Activated T-cell treated with anti-CD3 and anti-CD28 coated beads, Interleukin-2, amount 50 U/mL, for 4 hours (primary cell): Measurements from ENCODE around the gene MAP3K3. TPM values are rescaled to one million over a fixed set of nuclear protein-coding genes. Genes with fewer than 3 reads are reported as not detected.

Source experiments
- ATAC-seq, 2 donors: fragments of 200-7000 bp; cut with Tn5 transposase; one replicate each; pipeline ENCODE4 v1.10.0; 2021
- DNase-seq: peaks from one replicate; pipeline ENCODE4 v3.0.0-alpha.2; 2020
- H3K27me3 Mint-ChIP-seq: one replicate; pipeline ENCODE4 v1.8.0; 2021; ENCODE audit warnings: low read depth, mixed read lengths
- H3K36me3 Mint-ChIP-seq: one replicate; pipeline ENCODE4 v1.8.0; 2022; ENCODE audit warnings: mixed read lengths; ENCODE audit not compliant: insufficient read depth
- H3K4me1 Mint-ChIP-seq: one replicate; pipeline ENCODE4 v1.8.0; 2021; ENCODE audit warnings: low read depth, mixed read lengths
- H3K4me3 Mint-ChIP-seq: one replicate; pipeline ENCODE4 v1.8.0; 2021; ENCODE audit warnings: mild to moderate bottlenecking, moderate library complexity, mixed read lengths
- H3K9me3 Mint-ChIP-seq: one replicate; pipeline ENCODE4 v1.8.0; 2021; ENCODE audit warnings: mixed read lengths
- total RNA-seq, 3 donors: library from RNA; stranded (reverse); gene quantifications; one replicate each; pipeline ENCODE4 v1.2.1, GENCODE V29; 2021

The MAP3K3 gene
- total RNA-seq, 3 donors from 2014 or later: 17.9 to 21.6 (median 17.9) TPM

DNA sequence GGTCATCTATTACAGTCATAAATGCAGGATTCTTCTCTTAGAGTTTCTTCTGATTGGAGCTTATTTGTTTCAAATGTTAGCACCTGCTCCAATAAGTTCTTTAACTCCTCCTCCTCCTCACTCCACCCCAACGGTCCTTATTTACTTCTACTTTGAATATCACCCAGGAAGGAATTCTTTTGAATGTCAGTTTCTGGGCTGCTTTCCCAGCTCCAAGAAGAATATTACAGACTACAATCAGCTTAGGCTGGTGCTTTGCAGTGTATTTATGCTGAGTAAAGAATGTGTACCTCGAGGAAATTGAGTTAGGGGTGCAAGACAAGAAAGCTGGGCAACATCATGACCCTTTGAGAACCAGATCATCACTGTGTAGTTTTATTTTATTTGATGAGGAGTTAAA is 30.8 kb downstream of the MAP3K3 start:
- Mint-ChIP-seq H3K27me3 (no peaks in the 10 kb centered on the region), H3K4me1 (peaks cover 8% of the 10 kb centered on the region), H3K36me3 (peaks cover 34% of the 10 kb centered on the region), H3K4me3 (no peak overlapping the region), H3K9me3 (no peaks in the 10 kb centered on the region)
- no peak for DNase-seq
- no peak for ATAC-seq

DNA sequence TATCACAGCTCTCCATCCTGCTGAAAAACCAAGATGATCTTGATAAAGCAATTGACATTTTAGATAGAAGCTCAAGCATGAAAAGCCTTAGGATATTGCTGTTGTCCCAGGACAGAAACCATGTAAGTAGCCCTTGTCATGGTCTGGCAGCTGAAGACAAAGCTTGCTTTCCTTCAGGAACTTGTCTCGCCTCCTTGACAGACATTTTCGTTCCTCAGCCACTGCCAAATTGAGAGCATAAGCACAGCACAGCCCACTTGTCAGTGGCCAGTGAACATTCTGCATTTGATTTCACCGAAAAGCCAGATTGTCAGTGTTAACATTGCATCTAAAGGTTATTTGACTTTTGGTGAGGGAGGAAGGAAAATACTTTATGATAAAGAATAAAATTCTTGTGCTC is 35.6 kb downstream of the MAP3K3 start:
- ATAC-seq: no peak
- Mint-ChIP-seq H3K4me1 (peaks cover 1% of the 10 kb centered on the region), H3K36me3 (peaks cover 28% of the 10 kb centered on the region), H3K27me3 (no peaks in the 10 kb centered on the region), H3K9me3 (no peaks in the 10 kb centered on the region), H3K4me3 (no peak overlapping the region)
- DNase-seq: no peak

- Mint-ChIP-seq H3K4me1 (peaks cover 1% of the 10 kb centered on the region), H3K27me3 (no peaks in the 10 kb centered on the region), H3K4me3 (no peak overlapping the region), H3K9me3 (no peaks in the 10 kb centered on the region), H3K36me3 (peaks cover 25% of the 10 kb centered on the region)
- ATAC-seq (no peak), DNase-seq (no peak)
These were observed 36.1 kb downstream of the MAP3K3 start for GRCh38 chr17:63658366-63658765.

DNA sequence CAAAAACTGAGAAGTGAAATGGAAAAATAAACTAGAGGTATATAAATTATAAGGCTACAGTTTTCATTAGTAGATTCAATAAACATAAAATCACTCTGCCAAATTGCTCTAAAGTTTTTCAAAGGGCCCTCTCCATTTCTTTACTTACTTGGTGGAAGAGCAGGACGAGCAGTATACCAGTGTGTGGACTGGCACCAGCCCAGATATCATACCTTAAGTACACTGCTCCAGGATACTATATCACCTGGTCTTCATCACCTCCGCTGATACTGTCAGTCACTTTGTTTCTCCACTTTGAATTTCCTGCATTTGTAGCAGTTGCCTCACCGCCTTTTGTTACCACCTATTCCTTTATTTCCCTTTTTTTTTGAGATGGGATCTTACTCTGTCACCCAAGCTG is 37.6 kb downstream of the MAP3K3 start:
- no peak overlapping the region for H3K4me3 Mint-ChIP-seq
- H3K4me1 Mint-ChIP-seq: peaks cover 5% of the 10 kb centered on the region
- H3K36me3 Mint-ChIP-seq: peaks cover 27% of the 10 kb centered on the region
- DNase-seq (no peak), ATAC-seq (no peak)
- H3K9me3 Mint-ChIP-seq: no peaks in the 10 kb centered on the region
- no peaks in the 10 kb centered on the region for H3K27me3 Mint-ChIP-seq

- DNase-seq (no peak), ATAC-seq (no peak)
- Mint-ChIP-seq H3K9me3 (no peaks in the 10 kb centered on the region), H3K27me3 (no peaks in the 10 kb centered on the region), H3K36me3 (peaks cover 27% of the 10 kb centered on the region), H3K4me1 (peaks cover 11% of the 10 kb centered on the region), H3K4me3 (no peak overlapping the region)
These were observed 43.5 kb downstream of the MAP3K3 start for GRCh38 chr17:63665527-63666214.

DNA sequence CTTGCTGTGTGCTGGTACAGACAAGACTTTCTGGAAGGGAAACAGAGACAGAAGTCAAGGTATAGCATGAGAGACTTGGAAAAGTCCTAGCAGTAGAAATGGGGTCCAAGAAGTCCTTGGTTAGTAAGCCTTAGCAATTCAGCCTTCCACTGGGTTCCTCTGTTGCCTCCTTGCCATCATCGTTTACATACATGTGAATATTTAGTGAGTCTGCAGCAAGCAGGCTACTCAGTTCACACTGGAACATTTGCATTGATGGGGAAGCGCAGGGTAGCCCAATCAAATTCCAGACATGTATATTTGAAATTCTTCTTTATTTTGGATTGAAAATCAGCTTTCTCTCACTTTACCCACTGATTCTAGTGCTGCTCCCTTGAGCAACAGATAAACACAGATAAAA is 50.6 kb downstream of the MAP3K3 start:
- no peak overlapping the region for H3K4me3 Mint-ChIP-seq
- no peaks in the 10 kb centered on the region for H3K9me3 Mint-ChIP-seq
- ATAC-seq (no peak), DNase-seq (no peak)
- no peaks in the 10 kb centered on the region for H3K27me3 Mint-ChIP-seq
- H3K4me1 Mint-ChIP-seq: peaks cover 14% of the 10 kb centered on the region
- peaks cover 21% of the 10 kb centered on the region for H3K36me3 Mint-ChIP-seq

DNA sequence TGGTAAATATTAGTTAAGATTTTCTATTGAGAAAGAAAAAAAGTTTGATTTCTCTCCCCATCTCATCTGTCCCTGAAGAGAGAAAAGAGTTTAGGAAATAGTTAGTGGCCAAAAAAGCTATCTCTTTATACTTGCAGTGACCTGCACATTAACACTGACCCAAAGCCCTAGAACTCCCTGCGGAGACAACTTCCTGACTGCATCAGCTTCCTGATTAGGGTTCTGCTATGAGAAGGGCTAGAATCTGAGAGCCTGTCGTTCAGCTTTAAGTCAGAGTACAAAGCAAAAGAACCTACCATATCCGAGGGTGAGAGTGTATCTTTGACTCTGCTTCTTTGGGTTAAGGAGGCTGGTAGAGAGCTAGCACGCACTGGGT is 53.0 kb downstream of the MAP3K3 start:
- Mint-ChIP-seq H3K4me3 (no peak overlapping the region), H3K9me3 (no peaks in the 10 kb centered on the region), H3K27me3 (no peaks in the 10 kb centered on the region), H3K36me3 (peaks cover 12% of the 10 kb centered on the region), H3K4me1 (peaks cover 14% of the 10 kb centered on the region)
- no peak for DNase-seq
- no peak for ATAC-seq

DNA sequence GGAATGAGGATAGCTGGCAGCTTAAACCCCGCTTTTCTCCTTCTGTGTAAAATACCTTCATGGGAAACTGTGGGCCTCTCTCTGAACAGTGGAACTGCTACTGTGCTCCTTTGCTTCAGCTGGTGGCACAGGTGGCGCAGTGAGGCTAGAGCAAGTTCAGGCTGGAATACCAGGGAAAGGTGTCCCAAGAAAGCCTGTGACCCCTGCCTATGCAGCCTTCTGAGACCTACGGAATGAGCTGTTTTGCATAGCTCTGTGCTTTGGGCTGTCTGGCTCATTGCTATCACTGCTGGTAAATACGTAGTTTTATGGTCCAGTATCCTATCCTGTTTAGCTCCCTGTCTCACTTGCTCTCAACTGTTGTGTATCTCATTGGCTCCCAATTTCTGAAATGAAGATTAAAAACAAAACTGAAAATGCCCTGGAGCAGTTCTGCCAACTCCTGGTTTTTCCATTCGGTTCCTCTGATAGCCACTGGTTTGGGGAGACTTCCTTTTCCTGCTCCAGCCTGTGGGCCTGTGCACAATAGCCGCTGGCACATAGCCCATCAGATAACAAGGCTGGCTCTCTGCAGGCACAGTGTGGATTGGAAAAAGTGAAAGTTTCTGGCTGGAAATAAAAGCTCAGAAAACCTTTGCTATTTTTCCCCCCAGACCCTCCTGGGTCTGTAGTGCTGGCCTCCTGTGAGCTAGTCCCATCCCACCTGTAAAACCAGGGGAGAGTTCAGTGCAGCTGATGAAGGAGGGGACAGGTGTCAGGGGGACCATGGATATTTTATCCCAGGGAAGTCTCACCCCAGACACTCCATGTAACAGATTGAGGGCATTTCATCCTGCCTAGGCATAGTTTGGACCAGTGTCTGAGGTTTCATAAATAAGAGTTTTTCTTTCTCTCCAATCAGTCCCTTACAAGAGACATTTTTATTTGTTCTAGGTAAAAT is 53.7 kb downstream of the MAP3K3 start:
- ATAC-seq (no peak), DNase-seq (no peak)
- H3K36me3 Mint-ChIP-seq: peaks cover 10% of the 10 kb centered on the region
- no peaks in the 10 kb centered on the region for H3K27me3 Mint-ChIP-seq
- peaks cover 13% of the 10 kb centered on the region for H3K4me1 Mint-ChIP-seq
- H3K9me3 Mint-ChIP-seq: no peaks in the 10 kb centered on the region
- no peak overlapping the region for H3K4me3 Mint-ChIP-seq

- no peaks in the 10 kb centered on the region for H3K9me3 Mint-ChIP-seq
- ATAC-seq: no peak
- H3K36me3 Mint-ChIP-seq: peaks cover 14% of the 10 kb centered on the region
- no peaks in the 10 kb centered on the region for H3K27me3 Mint-ChIP-seq
- no peak overlapping the region for H3K4me3 Mint-ChIP-seq
- H3K4me1 Mint-ChIP-seq: peaks cover 14% of the 10 kb centered on the region
- no peak for DNase-seq
These were observed 54.4 kb downstream of the MAP3K3 start for GRCh38 chr17:63676584-63676983.

GRCh38 chr17:63679214-63679613 is 57.0 kb downstream of the MAP3K3 start:
- Mint-ChIP-seq H3K36me3 (peaks cover 20% of the 10 kb centered on the region), H3K27me3 (no peaks in the 10 kb centered on the region), H3K4me1 (peaks cover 8% of the 10 kb centered on the region), H3K4me3 (no peak overlapping the region), H3K9me3 (no peaks in the 10 kb centered on the region)
- no peak for DNase-seq
- no peak for ATAC-seq

- Mint-ChIP-seq H3K36me3 (peaks cover 19% of the 10 kb centered on the region), H3K27me3 (no peaks in the 10 kb centered on the region), H3K9me3 (no peaks in the 10 kb centered on the region), H3K4me1 (peaks cover 4% of the 10 kb centered on the region), H3K4me3 (no peak overlapping the region)
- DNase-seq: no peak
- ATAC-seq: no peak
These were observed 58.5 kb downstream of the MAP3K3 start for GRCh38 chr17:63680700-63681099.

GRCh38 chr17:63681530-63681929 is 59.3 kb downstream of the MAP3K3 start:
- Mint-ChIP-seq H3K4me1 (peaks cover 9% of the 10 kb centered on the region), H3K4me3 (no peak overlapping the region), H3K9me3 (no peaks in the 10 kb centered on the region), H3K27me3 (no peaks in the 10 kb centered on the region), H3K36me3 (peaks cover 23% of the 10 kb centered on the region)
- DNase-seq (no peak), ATAC-seq (no peak)

DNA sequence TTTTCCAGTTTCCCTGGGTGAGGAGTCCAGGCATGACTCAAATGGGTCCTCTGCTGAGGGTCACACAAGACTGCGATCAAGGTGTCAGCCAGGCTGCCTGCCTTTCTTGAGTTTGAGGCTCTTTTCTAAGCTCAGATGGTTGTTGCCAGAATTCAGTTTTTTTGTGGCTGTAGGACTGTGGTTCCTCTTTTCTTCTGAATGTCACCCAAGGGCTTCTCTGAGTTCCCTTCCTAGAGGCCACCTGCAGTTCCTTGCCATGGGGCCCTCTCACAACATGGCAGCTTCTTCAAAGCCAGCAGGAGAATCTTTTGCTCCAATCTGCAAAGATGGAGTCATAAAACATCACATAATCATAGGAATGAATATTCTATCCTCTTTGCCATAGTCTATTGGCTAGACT is 60.2 kb downstream of the MAP3K3 start:
- Mint-ChIP-seq H3K27me3 (no peaks in the 10 kb centered on the region), H3K4me1 (peaks cover 9% of the 10 kb centered on the region), H3K4me3 (no peak overlapping the region), H3K36me3 (peaks cover 23% of the 10 kb centered on the region), H3K9me3 (no peaks in the 10 kb centered on the region)
- ATAC-seq (no peak), DNase-seq (no peak)

- peaks cover 24% of the 10 kb centered on the region for H3K36me3 Mint-ChIP-seq
- no peaks in the 10 kb centered on the region for H3K27me3 Mint-ChIP-seq
- DNase-seq (no peak), ATAC-seq (no peak)
- H3K4me3 Mint-ChIP-seq: no peak overlapping the region
- no peaks in the 10 kb centered on the region for H3K9me3 Mint-ChIP-seq
- peaks cover 9% of the 10 kb centered on the region for H3K4me1 Mint-ChIP-seq
These were observed 60.8 kb downstream of the MAP3K3 start for GRCh38 chr17:63682981-63683380.

GRCh38 chr17:63685041-63685440 is 62.8 kb downstream of the MAP3K3 start:
- Mint-ChIP-seq H3K9me3 (no peaks in the 10 kb centered on the region), H3K4me3 (no peak overlapping the region), H3K36me3 (peaks cover 37% of the 10 kb centered on the region), H3K4me1 (peaks cover 11% of the 10 kb centered on the region), H3K27me3 (no peaks in the 10 kb centered on the region)
- ATAC-seq: no peak
- no peak for DNase-seq
